ENCODE data around the gene GRHL1. TPM values are rescaled to one million over a fixed set of nuclear protein-coding genes. Genes with fewer than 3 reads are reported as not detected.
"Not testable (repeated sequence)": the region's sequence is repeated elsewhere in the genome, so short reads cannot be mapped to it uniquely, and the experiment has no call there.

GRHL1 gene
- polyA plus RNA-seq, 3 donors: 3.7 to 5.4 (median 4.7) TPM

GRCh38 chr2:10007921-10008808 is 56.7 kb downstream of the GRHL1 start:
- DNase-seq (ENCODE audit: low read depth in 3 of 3, low spot score in 2 of 3): no peak

GRCh38 chr2:10008809-10009176 is 57.3 kb downstream of the GRHL1 start:
- DNase-seq (ENCODE audit: low read depth in 3 of 3, low spot score in 2 of 3): no peak

- DNase-seq (ENCODE audit: low read depth in 3 of 3, low spot score in 2 of 3): no peak
These were observed 57.8 kb downstream of the GRHL1 start for GRCh38 chr2:10009271-10009810.

- no peak for DNase-seq (ENCODE audit: low read depth in 3 of 3, low spot score in 2 of 3)
These were observed 58.6 kb downstream of the GRHL1 start for GRCh38 chr2:10009811-10010781.

- not testable (repeated sequence) for DNase-seq (ENCODE audit: low read depth in 3 of 3, low spot score in 2 of 3)
These were observed 59.5 kb downstream of the GRHL1 start for GRCh38 chr2:10010861-10011605.

GRCh38 chr2:10011606-10012325 is 60.3 kb downstream of the GRHL1 start:
- DNase-seq (ENCODE audit: low read depth in 3 of 3, low spot score in 2 of 3): not testable (repeated sequence)

- DNase-seq (ENCODE audit: low read depth in 3 of 3, low spot score in 2 of 3): not testable (repeated sequence)
These were observed 61.0 kb downstream of the GRHL1 start for GRCh38 chr2:10012366-10012962.

GRCh38 chr2:10012963-10013461 is 61.5 kb downstream of the GRHL1 start:
- DNase-seq (ENCODE audit: low read depth in 3 of 3, low spot score in 2 of 3): no peak

- not testable (repeated sequence) for DNase-seq (ENCODE audit: low read depth in 3 of 3, low spot score in 2 of 3)
These were observed 62.3 kb downstream of the GRHL1 start for GRCh38 chr2:10013651-10014417.

GRCh38 chr2:10014418-10015190 is 63.1 kb downstream of the GRHL1 start:
- no peak for DNase-seq (ENCODE audit: low read depth in 3 of 3, low spot score in 2 of 3)

GRCh38 chr2:10015376-10015989 is 64.0 kb downstream of the GRHL1 start:
- DNase-seq (ENCODE audit: low read depth in 3 of 3, low spot score in 2 of 3): not testable (repeated sequence)

- DNase-seq (ENCODE audit: low read depth in 3 of 3, low spot score in 2 of 3): no peak
These were observed 64.7 kb downstream of the GRHL1 start for GRCh38 chr2:10016001-10016801.

GRCh38 chr2:10016802-10017258 is 65.3 kb downstream of the GRHL1 start:
- no peak for DNase-seq (ENCODE audit: low read depth in 3 of 3, low spot score in 2 of 3)

- DNase-seq (ENCODE audit: low read depth in 3 of 3, low spot score in 2 of 3): no peak
These were observed 65.9 kb downstream of the GRHL1 start for GRCh38 chr2:10017313-10017941.

GRCh38 chr2:10019174-10019573 is 67.7 kb downstream of the GRHL1 start:
- no peak for DNase-seq (ENCODE audit: low read depth in 3 of 3, low spot score in 2 of 3)

All from right renal cortex interstitium (tissue), 3 donors.